NCI-H2227 (cell line): ENCODE data around the gene EFCAB13.
A peak's percentile ranks its signal among the peaks of the same experiment; 100 is the strongest.
"Not testable (repeated sequence)": the region's sequence is repeated elsewhere in the genome, so short reads cannot be mapped to it uniquely, and the experiment has no call there.

Experiments
- DNase-seq: peaks from one replicate; lab custom pipeline; 2025; ENCODE audit not compliant: unreplicated experiment; lab: John Stamatoyannopoulos, UW

Gene EFCAB13

GRCh38 chr17:47423406-47424295, 99.9 kb downstream of the EFCAB13 start:
- peak; percentile 66 for DNase-seq

GRCh38 chr17:47425233-47425632, 101.5 kb downstream of the EFCAB13 start:
- not testable (repeated sequence) for DNase-seq

GRCh38 chr17:47425887-47426635, 102.3 kb downstream of the EFCAB13 start:
- DNase-seq = not testable (repeated sequence)

GRCh38 chr17:47427985-47428384, 104.2 kb downstream of the EFCAB13 start:
- DNase-seq = no peak

GRCh38 chr17:47432240-47432639, 108.5 kb downstream of the EFCAB13 start:
- not testable (repeated sequence) for DNase-seq

- DNase-seq = no peak
Observed at GRCh38 chr17:47465165-47465564, 141.4 kb downstream of the EFCAB13 start.

- DNase-seq = not testable (repeated sequence)
Observed at GRCh38 chr17:47466976-47467375, 143.2 kb downstream of the EFCAB13 start.

- no peak for DNase-seq
Observed at GRCh38 chr17:47470836-47471235, 147.1 kb downstream of the EFCAB13 start.

GRCh38 chr17:47472073-47472472, 148.3 kb downstream of the EFCAB13 start:
- DNase-seq = not testable (repeated sequence)
